IMR-90 (cell line): ENCODE data around the gene MLANA. TPM values are rescaled to one million over a fixed set of nuclear protein-coding genes. Genes with fewer than 3 reads are reported as not detected.

Source experiments
- ATAC-seq: fragments of 200-7000 bp; cut with Tn5 transposase; 2 replicates; pipeline ENCODE4 v1.9.1; 2020; ENCODE audit warnings: low read depth, mild to moderate bottlenecking, moderate library complexity
- BruUV-seq: library from RNA; stranded (reverse); fragments of 400-500 nt; replicated peaks from 2 replicates; lab custom pipeline; 2021; lab: Mats Ljungman, UMichigan
- CTCF ChIA-PET: fragments of 300-600 bp; formaldehyde crosslinking; extraction: SDS; loops from one replicate; lab custom pipeline; 2021; ENCODE audit warnings: antibody characterized with exemption; lab: Yijun Ruan, JAX
- POLR2A ChIA-PET: fragments of 300-600 bp; sonication (Branson Sonifier 250); formaldehyde crosslinking; loops from one replicate; lab custom pipeline; 2022; ENCODE audit warnings: antibody characterized with exemption; ENCODE audit not compliant: unreplicated experiment; lab: Charles Lee
- DNase-seq: peaks from one replicate; pipeline ENCODE4 v3.0.0; 2013
- H2AFZ ChIP-seq: replicated peaks from 2 replicates; pipeline ENCODE3; 2013; ENCODE audit warnings: low read length, mild to moderate bottlenecking; ENCODE audit not compliant: poor library complexity
- H2AK5ac ChIP-seq: 2 replicates; pipeline ENCODE4 v1.6.1; 2013; ENCODE audit warnings: low read depth, low read length, inconsistent platforms
- H2AK9ac ChIP-seq: replicated peaks from 2 replicates; pipeline ENCODE3; 2013; ENCODE audit warnings: mild to moderate bottlenecking, low read depth, low read length, moderate library complexity; ENCODE audit not compliant: poor library complexity
- H2BK120ac ChIP-seq: 2 replicates; pipeline ENCODE4 v1.6.1; 2013; ENCODE audit warnings: low read depth, low read length, inconsistent platforms
- H2BK15ac ChIP-seq: 3 replicates; pipeline ENCODE4 v1.6.1; 2013; ENCODE audit warnings: low read depth, low read length, inconsistent platforms
- H2BK20ac ChIP-seq: 2 replicates; pipeline ENCODE4 v1.6.1; 2013; ENCODE audit warnings: low read depth, mild to moderate bottlenecking, inconsistent platforms, low read length, moderate library complexity
- H2BK5ac ChIP-seq: 2 replicates; pipeline ENCODE4 v1.6.1; 2013; ENCODE audit warnings: mild to moderate bottlenecking, low read depth, low read length, inconsistent platforms; ENCODE audit not compliant: poor library complexity, severe bottlenecking
- H3K14ac ChIP-seq: replicated peaks from 2 replicates; pipeline ENCODE4 v1.6.1; 2013; ENCODE audit warnings: low read depth, low read length, inconsistent platforms
- H3K18ac ChIP-seq: 2 replicates; pipeline ENCODE4 v1.6.1; 2013; ENCODE audit warnings: low read depth, low read length, control low read depth
- H3K23ac ChIP-seq: 2 replicates; pipeline ENCODE4 v1.6.1; 2013; ENCODE audit warnings: low read depth, low read length, inconsistent platforms
- H3K27ac ChIP-seq: 2 replicates; pipeline ENCODE4 v1.5.1; 2013; ENCODE audit warnings: mild to moderate bottlenecking, control low read depth, low read length; ENCODE audit not compliant: insufficient read depth
- H3K27me3 ChIP-seq: 2 replicates; pipeline ENCODE4 v1.6.1; 2013; ENCODE audit warnings: low read length; ENCODE audit not compliant: control insufficient read depth, insufficient read depth
- H3K36me3 ChIP-seq: 2 replicates; pipeline ENCODE4 v1.6.1; 2013; ENCODE audit warnings: low read length, mixed read lengths; ENCODE audit not compliant: control insufficient read depth, insufficient read depth
- H3K4ac ChIP-seq: 2 replicates; pipeline ENCODE4 v1.6.1; 2013; ENCODE audit warnings: low read depth, low read length, inconsistent platforms
- H3K4me1 ChIP-seq: 2 replicates; pipeline ENCODE4 v1.6.1; 2013; ENCODE audit warnings: low read length, mixed read lengths; ENCODE audit not compliant: control insufficient read depth, insufficient read depth
- H3K4me2 ChIP-seq: 2 replicates; pipeline ENCODE4 v1.6.1; 2013; ENCODE audit warnings: low read depth, mild to moderate bottlenecking, control low read depth, low read length, moderate library complexity
- H3K4me3 ChIP-seq: 2 replicates; pipeline ENCODE4 v1.5.1; 2013; ENCODE audit warnings: low read depth, mild to moderate bottlenecking, control low read depth, low read length, moderate library complexity; ENCODE audit not compliant: insufficient read depth
- H3K56ac ChIP-seq: 2 replicates; pipeline ENCODE4 v1.6.1; 2013; ENCODE audit warnings: low read length, inconsistent platforms; ENCODE audit not compliant: insufficient read depth; ENCODE audit errors: extremely low read depth
- H3K79me1 ChIP-seq, 2 experiments: 2 replicates each; pipeline ENCODE4 v1.6.1; 2013; ENCODE audit warnings: low read length in 2 of 2, inconsistent platforms in 1 of 2, low read depth in 1 of 2
- H3K9ac ChIP-seq: 2 replicates; pipeline ENCODE4 v1.6.1; 2013; ENCODE audit warnings: low read depth, low read length, control low read depth
- H3K9me1 ChIP-seq: 2 replicates; pipeline ENCODE4 v1.6.1; 2013; ENCODE audit warnings: low read length, inconsistent platforms; ENCODE audit not compliant: insufficient read depth
- H3K9me3 ChIP-seq: 2 replicates; pipeline ENCODE4 v1.6.1; 2013; ENCODE audit warnings: low read length; ENCODE audit not compliant: control insufficient read depth, insufficient read depth
- H4K20me1 ChIP-seq: 2 replicates; pipeline ENCODE4 v1.6.1; 2013; ENCODE audit warnings: low read length, inconsistent platforms; ENCODE audit not compliant: insufficient read depth
- H4K5ac ChIP-seq: 2 replicates; pipeline ENCODE4 v1.6.1; 2013; ENCODE audit warnings: mild to moderate bottlenecking, low read depth, low read length, control low read depth
- H4K8ac ChIP-seq, 2 experiments: 2 replicates each; pipeline ENCODE4 v1.6.1; 2013; ENCODE audit warnings: low read depth in 2 of 2, low read length in 2 of 2, control low read depth in 1 of 2, inconsistent platforms in 1 of 2
- H4K91ac ChIP-seq: 2 replicates; pipeline ENCODE4 v1.6.1; 2013; ENCODE audit warnings: low read depth, low read length, inconsistent platforms; ENCODE audit not compliant: insufficient read depth
- BHLHE40 ChIP-seq: fragments of 150-350 bp; IDR thresholded peaks from 2 replicates; pipeline ENCODE4 v1.6.1; 2016; ENCODE audit warnings: mild to moderate bottlenecking, low read depth, low read length
- CEBPB ChIP-seq: IDR thresholded peaks from 2 replicates; pipeline ENCODE4 v1.6.1; 2012; ENCODE audit warnings: low read depth, low read length, improper control_type of control experiment
- CHD1 ChIP-seq: IDR thresholded peaks from 2 replicates; pipeline ENCODE4 v1.6.1; 2012; ENCODE audit warnings: low read depth, low read length, improper control_type of control experiment
- MAFK ChIP-seq: IDR thresholded peaks from 2 replicates; pipeline ENCODE4 v1.6.1; 2012; ENCODE audit warnings: low read depth, low read length, improper control_type of control experiment
- MAZ ChIP-seq: IDR thresholded peaks from 2 replicates; pipeline ENCODE4 v1.6.1; 2012; ENCODE audit warnings: low read depth, mild to moderate bottlenecking, low read length, improper control_type of control experiment, moderate library complexity, borderline replicate concordance
- MXI1 ChIP-seq: IDR thresholded peaks from 2 replicates; pipeline ENCODE4 v1.6.1; 2012; ENCODE audit warnings: low read depth, mild to moderate bottlenecking, low read length, moderate library complexity, borderline replicate concordance
- NFE2L2 ChIP-seq: fragments of 150-350 bp; IDR thresholded peaks from 2 replicates; pipeline ENCODE4 v1.6.1; 2016; ENCODE audit warnings: low read depth, mild to moderate bottlenecking, low read length
- RCOR1 ChIP-seq: IDR thresholded peaks from 2 replicates; pipeline ENCODE4 v1.6.1; 2012; ENCODE audit warnings: mild to moderate bottlenecking, low read length, improper control_type of control experiment; ENCODE audit not compliant: insufficient replicate concordance
- RFX5 ChIP-seq: IDR thresholded peaks from 2 replicates; pipeline ENCODE4 v1.8.0; 2012; ENCODE audit warnings: low read depth, mild to moderate bottlenecking, low read length, moderate library complexity
- SMC3 ChIP-seq: fragments of 150-350 bp; IDR thresholded peaks from 2 replicates; pipeline ENCODE4 v1.6.1; 2016; ENCODE audit warnings: low read depth, mild to moderate bottlenecking, antibody characterized with exemption, low read length, moderate library complexity
- WGBS, 2 experiments: methylation state at CpG; one replicate each; pipeline versions ENCODE4 v1.1.5 to v1.1.7; 2013; ENCODE audit warnings: missing lambda C conversion rate in 2 of 2; ENCODE audit not compliant: insufficient read length in 1 of 2; ENCODE audit errors: extremely low coverage in 2 of 2; 5-methylcytosine and 5-hydroxymethylcytosine counted together
- dilution Hi-C: fragments of 300-500 bp; cut with HindIII; formaldehyde crosslinking; loops from one replicate; pipeline ENCODE4 v1.14.3; 2018; ENCODE audit warnings: low sequenced_read_pairs; ENCODE audit not compliant: unreplicated experiment
- in situ Hi-C: fragments of 300-500 bp; cut with MboI; formaldehyde crosslinking; loops from 3 replicates; pipeline ENCODE4 v1.14.3; 2019; ENCODE audit warnings: low sequenced_read_pairs, inconsistent platforms, mixed read lengths
- intact Hi-C: fragments of 100-400 bp; cut with micrococcal nuclease; formaldehyde crosslinking; loops from 2 replicates; pipeline ENCODE4 v1.10.0; 2022
- polyA plus RNA-seq, 3 experiments: library from polyadenylated mRNA; depleted of rRNA; stranded (reverse); fragments of >200 nt; gene quantifications; 2 replicates each; pipeline ENCODE4 v1.2.3, GENCODE V29; 2012; ENCODE audit warnings: low replicate concordance in 1 of 3
- total RNA-seq: library from RNA; depleted of rRNA; stranded (reverse); fragments of >200 nt; gene quantifications from 2 replicates; pipeline ENCODE4 v1.2.3, GENCODE V29; 2012
- TF ChIP-seq, protein P1 (sequence below): fragments of 150-350 bp; IDR thresholded peaks from 2 replicates; pipeline ENCODE4 v1.6.1; 2016; ENCODE audit warnings: low read depth, mild to moderate bottlenecking, low read length, moderate library complexity, borderline replicate concordance
- TF ChIP-seq, protein P2 (sequence below): fragments of 150-350 bp; IDR thresholded peaks from 2 replicates; pipeline ENCODE4 v1.6.1; 2017; ENCODE audit warnings: mild to moderate bottlenecking, antibody characterized with exemption, low read length, low read depth

The MLANA gene
- total and polyA plus RNA-seq, 2 of the 4 experiments (the other 2 are of a cell fraction) = not detected

DNA sequence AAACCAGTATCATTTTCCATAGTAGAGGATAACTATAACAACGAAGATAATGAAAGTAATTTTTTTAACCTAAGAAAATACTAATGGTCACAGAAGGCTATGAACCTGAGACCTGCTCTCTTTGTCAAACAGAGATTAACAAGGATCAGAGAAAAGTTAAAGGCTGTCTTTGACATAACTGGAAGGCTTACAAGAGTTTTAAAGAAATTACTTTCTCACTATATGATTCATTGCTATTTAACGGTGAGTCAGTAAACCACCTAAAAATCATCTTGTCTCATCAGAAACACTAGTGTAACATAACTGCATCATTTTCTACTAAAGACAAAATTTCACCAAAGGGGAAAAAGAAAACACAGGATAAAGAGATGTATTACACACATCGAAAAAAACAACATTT, 19.3 kb downstream of the MLANA start:
- no peaks in the 10 kb centered on the region for H3K27me3 ChIP-seq
- H4K5ac ChIP-seq = no peak overlapping the region
- BruUV-seq = no TSS peak
- H2AFZ ChIP-seq = no peak overlapping the region
- no peak overlapping the region for H3K14ac ChIP-seq
- no peak overlapping the region for H3K27ac ChIP-seq
- no peaks in the 10 kb centered on the region for H4K20me1 ChIP-seq
- DNase-seq (peak; percentile 50), ATAC-seq (peak; percentile 27; the same call in 1 of the 2 replicates)
- ChIA-PET POLR2A (no interaction called here), CTCF (no interaction called here)
- H3K4ac ChIP-seq = no peak overlapping the region
- no peaks in the 10 kb centered on the region for H3K79me1 ChIP-seq
- no peak overlapping the region for H2AK9ac ChIP-seq
- H3K18ac ChIP-seq = no peak overlapping the region
- dilution Hi-C loops = no loop called here
- no peak overlapping the region for H2BK20ac ChIP-seq
- no CpG with 5 or more reads among the region's 3 CpGs for WGBS, 2 experiments
- H2AK5ac ChIP-seq = no peak overlapping the region
- no peak overlapping the region for H3K4me3 ChIP-seq
- no peaks in the 10 kb centered on the region; the same call in 1 of the 2 replicates for H3K4me1 ChIP-seq
- peaks cover 4% of the 10 kb centered on the region; the same call in 1 of the 2 replicates for H3K9me1 ChIP-seq
- in situ Hi-C loops = no loop called here
- no peak overlapping the region for H2BK5ac ChIP-seq
- no peak overlapping the region for H3K56ac ChIP-seq
- no peak overlapping the region for H3K4me2 ChIP-seq
- no peak overlapping the region for H4K91ac ChIP-seq
- H2BK120ac ChIP-seq = no peak overlapping the region
- no peak overlapping the region for H2BK15ac ChIP-seq
- no peak overlapping the region for H4K8ac ChIP-seq
- no peaks in the 10 kb centered on the region for H3K9me3 ChIP-seq
- H3K9ac ChIP-seq = no peak overlapping the region
- no peak for TF ChIP-seq RFX5
- no peak for TF ChIP-seq BHLHE40
- TF ChIP-seq MXI1 = no peak
- no peak for TF ChIP-seq CEBPB
- no peak for TF ChIP-seq MAFK
- TF ChIP-seq, protein P1, sequence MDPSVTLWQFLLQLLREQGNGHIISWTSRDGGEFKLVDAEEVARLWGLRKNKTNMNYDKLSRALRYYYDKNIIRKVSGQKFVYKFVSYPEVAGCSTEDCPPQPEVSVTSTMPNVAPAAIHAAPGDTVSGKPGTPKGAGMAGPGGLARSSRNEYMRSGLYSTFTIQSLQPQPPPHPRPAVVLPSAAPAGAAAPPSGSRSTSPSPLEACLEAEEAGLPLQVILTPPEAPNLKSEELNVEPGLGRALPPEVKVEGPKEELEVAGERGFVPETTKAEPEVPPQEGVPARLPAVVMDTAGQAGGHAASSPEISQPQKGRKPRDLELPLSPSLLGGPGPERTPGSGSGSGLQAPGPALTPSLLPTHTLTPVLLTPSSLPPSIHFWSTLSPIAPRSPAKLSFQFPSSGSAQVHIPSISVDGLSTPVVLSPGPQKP = no peak
- TF ChIP-seq, protein P2, sequence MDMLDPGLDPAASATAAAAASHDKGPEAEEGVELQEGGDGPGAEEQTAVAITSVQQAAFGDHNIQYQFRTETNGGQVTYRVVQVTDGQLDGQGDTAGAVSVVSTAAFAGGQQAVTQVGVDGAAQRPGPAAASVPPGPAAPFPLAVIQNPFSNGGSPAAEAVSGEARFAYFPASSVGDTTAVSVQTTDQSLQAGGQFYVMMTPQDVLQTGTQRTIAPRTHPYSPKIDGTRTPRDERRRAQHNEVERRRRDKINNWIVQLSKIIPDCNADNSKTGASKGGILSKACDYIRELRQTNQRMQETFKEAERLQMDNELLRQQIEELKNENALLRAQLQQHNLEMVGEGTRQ = no peak
- TF ChIP-seq SMC3 = no peak
- TF ChIP-seq CHD1 = no peak
- TF ChIP-seq NFE2L2 = no peak
- no peak for TF ChIP-seq MAZ
- no peak for TF ChIP-seq RCOR1
- H3K23ac ChIP-seq = no peak overlapping the region
- no peaks in the 10 kb centered on the region for H3K36me3 ChIP-seq
- intact Hi-C loops = loop anchor here (5.0 kb wide), 1 partner anchor 37 kb away; no protein-coding TSS in a partner anchor
